Subcutaneous adipose tissue (tissue), 4 donors: ENCODE results near the gene MSI1. TPM values are rescaled to one million over a fixed set of nuclear protein-coding genes. Genes with fewer than 3 reads are reported as not detected.

Source experiments
- total RNA-seq, 4 donors: library from RNA; depleted of rRNA; stranded (reverse); fragments of >200 nt; gene quantifications; one replicate each; pipeline ENCODE4 v1.1.0, GENCODE V29; 2016
- TF ChIP-seq, protein P1 (sequence below): fragments of 450-650 bp; IDR thresholded peaks from one replicate; pipeline ENCODE4 v1.5.1; 2016; ENCODE audit warnings: low read depth, mild to moderate bottlenecking, control low read depth, antibody characterized with exemption, moderate library complexity

The MSI1 gene
- total RNA-seq, 4 donors from 2014 or later: not detected

GRCh38 chr12:120376934-120377572 is 8.1 kb upstream of the MSI1 start:
- TF ChIP-seq, protein P1, sequence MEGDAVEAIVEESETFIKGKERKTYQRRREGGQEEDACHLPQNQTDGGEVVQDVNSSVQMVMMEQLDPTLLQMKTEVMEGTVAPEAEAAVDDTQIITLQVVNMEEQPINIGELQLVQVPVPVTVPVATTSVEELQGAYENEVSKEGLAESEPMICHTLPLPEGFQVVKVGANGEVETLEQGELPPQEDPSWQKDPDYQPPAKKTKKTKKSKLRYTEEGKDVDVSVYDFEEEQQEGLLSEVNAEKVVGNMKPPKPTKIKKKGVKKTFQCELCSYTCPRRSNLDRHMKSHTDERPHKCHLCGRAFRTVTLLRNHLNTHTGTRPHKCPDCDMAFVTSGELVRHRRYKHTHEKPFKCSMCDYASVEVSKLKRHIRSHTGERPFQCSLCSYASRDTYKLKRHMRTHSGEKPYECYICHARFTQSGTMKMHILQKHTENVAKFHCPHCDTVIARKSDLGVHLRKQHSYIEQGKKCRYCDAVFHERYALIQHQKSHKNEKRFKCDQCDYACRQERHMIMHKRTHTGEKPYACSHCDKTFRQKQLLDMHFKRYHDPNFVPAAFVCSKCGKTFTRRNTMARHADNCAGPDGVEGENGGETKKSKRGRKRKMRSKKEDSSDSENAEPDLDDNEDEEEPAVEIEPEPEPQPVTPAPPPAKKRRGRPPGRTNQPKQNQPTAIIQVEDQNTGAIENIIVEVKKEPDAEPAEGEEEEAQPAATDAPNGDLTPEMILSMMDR: no peak

GRCh38 chr12:120376416-120376815 is 7.5 kb upstream of the MSI1 start:
- TF ChIP-seq, protein P1: no peak

- TF ChIP-seq, protein P1: no peak
These were observed 7.0 kb upstream of the MSI1 start for GRCh38 chr12:120376009-120376408.

DNA sequence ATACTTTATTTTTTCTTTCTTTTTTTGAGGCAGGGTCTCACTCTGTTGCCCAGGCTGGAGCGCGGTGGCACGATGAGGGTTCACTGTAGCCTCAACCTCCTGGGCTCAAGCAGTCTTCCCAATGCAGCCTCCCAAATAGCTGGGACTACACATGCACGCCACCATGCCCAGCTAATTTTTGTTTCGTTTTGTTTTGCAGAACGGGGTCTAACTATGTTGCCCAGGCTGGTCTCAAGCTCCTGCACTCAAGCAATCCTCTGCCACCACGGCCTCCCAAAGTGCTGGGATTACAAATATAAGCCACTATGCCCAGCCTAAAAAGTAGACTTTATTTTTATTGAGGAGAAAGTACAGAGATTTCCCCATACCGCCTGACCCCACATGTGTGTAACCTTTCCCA is 4.7 kb upstream of the MSI1 start:
- TF ChIP-seq, protein P1: no peak

- TF ChIP-seq, protein P1: no peak
These were observed 1.6 kb upstream of the MSI1 start for GRCh38 chr12:120370343-120371243.

- TF ChIP-seq, protein P1: no peak
These were observed 809 bp upstream of the MSI1 start for GRCh38 chr12:120369603-120370342.
